Neural crest cell (in vitro differentiated cells): ENCODE results near the gene DCAF16. TPM values are rescaled to one million over a fixed set of nuclear protein-coding genes. Genes with fewer than 3 reads are reported as not detected.

ENCODE experiments used
- DNase-seq: peaks from one replicate; pipeline ENCODE4 v3.0.0; 2021; ENCODE audit warnings: low read depth, mixed read lengths, low spot score
- H3K27ac Mint-ChIP-seq: one replicate; pipeline ENCODE4 v1.8.0; 2021; ENCODE audit warnings: mild to moderate bottlenecking, mixed read lengths; ENCODE audit not compliant: unreplicated experiment
- H3K27me3 Mint-ChIP-seq: 2 replicates; pipeline ENCODE4 v1.8.0; 2021; ENCODE audit warnings: low read depth, mild to moderate bottlenecking, mixed read lengths
- H3K36me3 Mint-ChIP-seq: 2 replicates; pipeline ENCODE4 v1.8.0; 2021; ENCODE audit warnings: low read depth, mild to moderate bottlenecking, mixed read lengths
- H3K4me1 Mint-ChIP-seq: 2 replicates; pipeline ENCODE4 v1.8.0; 2021; ENCODE audit warnings: mixed read lengths
- H3K4me3 Mint-ChIP-seq: one replicate; pipeline ENCODE4 v1.8.0; 2021; ENCODE audit warnings: mild to moderate bottlenecking, mixed read lengths
- H3K9me3 Mint-ChIP-seq: 2 replicates; pipeline ENCODE4 v1.8.0; 2021; ENCODE audit warnings: mixed read lengths
- total RNA-seq: library from RNA; stranded (reverse); gene quantifications from 2 replicates; pipeline ENCODE4 v1.2.1, GENCODE V29; 2021
- TF ChIP-seq, protein P1 (sequence below): fragments of 200-600 bp; sonication (generic); conservative IDR thresholded peaks from 2 replicates; pipeline ENCODE4 v1.5.0; 2021; ENCODE audit warnings: antibody characterized with exemption, mild to moderate bottlenecking

The DCAF16 gene
- total RNA-seq, 1 donor from 2014 or later: 58.2 TPM

DNA sequence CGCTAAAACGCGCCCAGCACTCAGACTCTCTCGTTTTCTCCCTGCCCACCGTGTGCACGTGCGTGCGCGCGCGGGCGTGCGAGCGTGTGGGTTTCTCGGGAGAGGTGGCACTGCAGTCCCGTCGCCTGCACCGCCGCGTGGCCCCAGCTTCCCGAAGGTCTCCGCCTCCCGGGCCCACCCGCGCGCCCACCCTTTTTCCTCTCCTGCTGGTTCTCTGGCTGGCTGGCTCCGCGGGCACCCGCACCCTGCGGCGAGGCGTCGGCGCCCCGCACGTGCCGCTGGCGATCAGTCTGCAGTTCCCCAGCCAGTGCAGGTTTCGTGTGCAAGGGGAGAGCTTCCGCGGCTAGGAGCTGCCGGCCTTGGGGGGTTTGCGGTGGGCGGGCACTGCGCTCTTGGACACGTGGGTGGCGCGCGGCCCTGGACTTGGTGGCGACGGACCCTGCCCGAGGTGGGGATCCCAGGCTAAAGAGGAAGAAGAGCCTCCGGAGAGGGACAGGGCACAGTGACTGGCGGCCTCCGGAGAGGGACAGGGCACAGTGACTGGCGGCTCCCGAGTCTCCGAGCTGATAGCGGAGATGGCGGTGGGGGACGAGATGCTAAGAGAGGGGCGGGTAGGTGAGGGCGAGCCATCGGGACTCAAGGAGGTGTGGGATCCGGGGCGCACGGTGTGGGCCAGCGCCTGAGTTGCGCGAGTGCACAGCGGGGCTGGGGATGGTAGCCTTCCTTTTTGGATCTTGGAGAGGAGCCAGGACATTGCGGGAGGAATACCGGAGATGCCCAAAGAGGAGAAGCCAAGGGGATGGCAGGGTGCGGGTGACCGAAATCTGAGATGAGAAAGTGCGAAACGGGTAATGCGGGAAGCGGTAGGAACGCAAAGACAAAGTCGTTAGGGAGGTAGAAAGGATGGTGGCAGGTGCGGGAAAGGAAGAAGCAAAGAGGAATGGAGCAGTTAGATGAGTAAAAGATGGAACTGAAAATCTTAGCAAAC is 29.0 kb downstream of the DCAF16 start, which contains the start of gene FAM184B:
TSS of gene FAM184B (minus strand) at position 322 of the 988 bp plus-strand sequence. CDS start 322 bp downstream, outside the sequence.
- H3K27me3 Mint-ChIP-seq: peaks cover 60% of the 10 kb centered on the region
- H3K9me3 Mint-ChIP-seq: no peaks in the 10 kb centered on the region
- no peak within 1 kb of the TSS for H3K27ac Mint-ChIP-seq
- H3K36me3 Mint-ChIP-seq: no peaks in the 10 kb centered on the region
- peak within 1 kb of the TSS; percentile 24 for H3K4me3 Mint-ChIP-seq
- peaks cover 9% of the 10 kb centered on the region for H3K4me1 Mint-ChIP-seq
- peak; percentile 12 for DNase-seq
- TF ChIP-seq, protein P1, sequence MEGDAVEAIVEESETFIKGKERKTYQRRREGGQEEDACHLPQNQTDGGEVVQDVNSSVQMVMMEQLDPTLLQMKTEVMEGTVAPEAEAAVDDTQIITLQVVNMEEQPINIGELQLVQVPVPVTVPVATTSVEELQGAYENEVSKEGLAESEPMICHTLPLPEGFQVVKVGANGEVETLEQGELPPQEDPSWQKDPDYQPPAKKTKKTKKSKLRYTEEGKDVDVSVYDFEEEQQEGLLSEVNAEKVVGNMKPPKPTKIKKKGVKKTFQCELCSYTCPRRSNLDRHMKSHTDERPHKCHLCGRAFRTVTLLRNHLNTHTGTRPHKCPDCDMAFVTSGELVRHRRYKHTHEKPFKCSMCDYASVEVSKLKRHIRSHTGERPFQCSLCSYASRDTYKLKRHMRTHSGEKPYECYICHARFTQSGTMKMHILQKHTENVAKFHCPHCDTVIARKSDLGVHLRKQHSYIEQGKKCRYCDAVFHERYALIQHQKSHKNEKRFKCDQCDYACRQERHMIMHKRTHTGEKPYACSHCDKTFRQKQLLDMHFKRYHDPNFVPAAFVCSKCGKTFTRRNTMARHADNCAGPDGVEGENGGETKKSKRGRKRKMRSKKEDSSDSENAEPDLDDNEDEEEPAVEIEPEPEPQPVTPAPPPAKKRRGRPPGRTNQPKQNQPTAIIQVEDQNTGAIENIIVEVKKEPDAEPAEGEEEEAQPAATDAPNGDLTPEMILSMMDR: no peak

DNA sequence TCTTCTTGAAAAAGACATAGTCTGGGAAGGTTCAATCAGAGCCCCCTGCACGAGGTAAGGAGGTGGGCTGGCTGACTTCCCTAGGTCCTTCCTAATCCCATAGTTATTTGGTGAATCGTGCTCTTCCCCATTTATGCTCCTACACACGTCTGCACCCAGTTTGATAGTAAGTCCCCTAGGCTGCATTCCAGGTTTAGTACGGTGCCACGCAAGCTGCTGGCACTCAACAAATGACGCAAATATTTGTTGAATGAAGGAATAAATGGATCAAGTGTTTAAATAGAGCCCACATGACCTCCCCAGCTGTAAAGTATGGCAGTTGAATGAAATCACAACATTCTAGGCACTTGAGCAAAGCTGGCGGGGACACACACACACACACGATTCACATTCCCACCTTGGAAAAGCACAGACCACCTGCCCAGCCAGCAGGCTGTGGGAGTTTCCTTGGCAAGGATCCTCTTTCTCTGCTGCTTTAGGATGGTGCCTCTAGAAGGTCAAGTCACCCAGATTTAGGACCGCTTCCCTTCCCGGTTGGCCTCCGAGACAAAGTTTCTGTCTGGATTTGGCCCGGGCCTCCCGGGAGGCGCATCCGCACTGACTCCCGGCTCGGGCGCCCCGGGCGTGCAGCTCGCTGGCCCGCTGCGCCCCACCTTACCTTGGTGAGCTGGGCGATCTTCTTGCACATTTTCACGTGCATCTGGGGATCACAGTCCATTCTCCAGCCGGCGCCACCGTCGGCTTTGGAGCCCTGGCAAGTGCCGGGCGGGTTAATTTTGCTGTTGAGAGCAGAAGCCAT is 29.9 kb downstream of the DCAF16 start:
- Mint-ChIP-seq H3K27ac (no peak overlapping the region), H3K4me1 (peaks cover 9% of the 10 kb centered on the region), H3K27me3 (peaks cover 61% of the 10 kb centered on the region), H3K9me3 (no peaks in the 10 kb centered on the region), H3K4me3 (peak overlapping the region; percentile 24), H3K36me3 (no peaks in the 10 kb centered on the region)
- TF ChIP-seq, protein P1: no peak
- DNase-seq: peak; percentile 6

DNA sequence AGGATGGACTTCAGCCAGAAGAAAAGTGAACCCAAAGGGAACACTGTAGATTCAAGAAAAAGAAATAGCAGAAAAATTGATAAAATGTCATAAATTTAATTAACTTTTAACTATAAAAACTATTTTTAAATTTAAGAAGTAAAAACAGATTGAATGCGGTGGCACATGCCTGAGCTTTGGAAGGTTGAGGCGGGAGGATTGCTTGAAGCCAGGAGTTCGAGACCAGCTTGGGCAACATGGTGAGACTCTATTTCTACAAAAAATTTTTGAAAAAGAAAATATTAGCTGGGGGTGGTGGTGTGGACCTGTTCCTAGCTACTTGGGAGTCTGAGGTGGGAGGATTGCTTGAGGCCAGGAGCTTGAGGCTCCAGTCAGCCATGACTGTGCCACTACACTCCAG is 32.1 kb downstream of the DCAF16 start:
- H3K27ac Mint-ChIP-seq: no peak overlapping the region
- TF ChIP-seq, protein P1: no peak
- no peak for DNase-seq
- peak overlapping the region; percentile 11 for H3K4me3 Mint-ChIP-seq
- no peaks in the 10 kb centered on the region for H3K9me3 Mint-ChIP-seq
- H3K4me1 Mint-ChIP-seq: peaks cover 9% of the 10 kb centered on the region
- no peaks in the 10 kb centered on the region for H3K36me3 Mint-ChIP-seq
- H3K27me3 Mint-ChIP-seq: peaks cover 61% of the 10 kb centered on the region

- Mint-ChIP-seq H3K4me3 (no peak overlapping the region), H3K36me3 (no peaks in the 10 kb centered on the region), H3K4me1 (no peaks in the 10 kb centered on the region), H3K27me3 (peaks cover 13% of the 10 kb centered on the region), H3K9me3 (no peaks in the 10 kb centered on the region), H3K27ac (no peak overlapping the region)
- no peak for DNase-seq
- TF ChIP-seq, protein P1: no peak
These were observed 37.3 kb downstream of the DCAF16 start for GRCh38 chr4:17773135-17773698.

- H3K36me3 Mint-ChIP-seq: no peaks in the 10 kb centered on the region
- no peaks in the 10 kb centered on the region for H3K4me1 Mint-ChIP-seq
- TF ChIP-seq, protein P1: no peak
- H3K27me3 Mint-ChIP-seq: no peaks in the 10 kb centered on the region
- no peaks in the 10 kb centered on the region for H3K9me3 Mint-ChIP-seq
- H3K27ac Mint-ChIP-seq: no peak overlapping the region
- no peak for DNase-seq
- H3K4me3 Mint-ChIP-seq: no peak overlapping the region
These were observed 39.2 kb downstream of the DCAF16 start for GRCh38 chr4:17771284-17771908.
